Endothelial cell of umbilical vein (primary cell): ENCODE results near the gene CCDC93. TPM values are rescaled to one million over a fixed set of nuclear protein-coding genes. Genes with fewer than 3 reads are reported as not detected.

ENCODE experiments used
- BruUV-seq: library from RNA; stranded (reverse); fragments of 400-500 nt; replicated peaks from 2 replicates; lab custom pipeline; 2021; lab: Mats Ljungman, UMichigan
- CTCF ChIA-PET: fragments of 300-600, 350-600 bp; sonication (Branson Sonifier 250); formaldehyde crosslinking; loops from one replicate; lab custom pipeline; 2021; ENCODE audit warnings: antibody characterized with exemption, inconsistent platforms; lab: Charles Lee
- POLR2A ChIA-PET: fragments of 300-600, 350-600 bp; sonication (Branson Sonifier 250); formaldehyde crosslinking; loops from one replicate; lab custom pipeline; 2021; ENCODE audit warnings: antibody characterized with exemption, inconsistent platforms; lab: Charles Lee
- DNase-seq: peaks from one replicate; pipeline ENCODE4 v3.0.0-alpha.2; 2011; ENCODE audit warnings: low read depth, low spot score
- FAIRE-seq: peaks from 2 replicates; lab custom pipeline; 2011; peaks lifted over from hg19 to GRCh38; lab: Jason Lieb, UNC
- H2AFZ ChIP-seq: 2 replicates; pipeline ENCODE4 v1.6.0; 2012; ENCODE audit warnings: low read depth, low read length, control low read depth, inconsistent platforms
- H3K27ac ChIP-seq: 2 replicates; pipeline ENCODE4 v1.5.1; 2011; ENCODE audit warnings: low read depth, mild to moderate bottlenecking, control low read depth, low read length, moderate library complexity; ENCODE audit not compliant: insufficient read depth
- H3K27me3 ChIP-seq, 2 experiments: 2 replicates each; pipeline versions ENCODE4 v1.6.0 to v1.6.1; 2011; ENCODE audit warnings: low read length in 2 of 2, mixed read lengths in 1 of 2; ENCODE audit not compliant: control insufficient read depth in 2 of 2, insufficient read depth in 2 of 2
- H3K36me3 ChIP-seq, 2 experiments: 2 replicates in 1 of 2; 3 replicates in 1 of 2; pipeline ENCODE4 v1.5.1; 2011; ENCODE audit warnings: low read length in 2 of 2, mild to moderate bottlenecking in 1 of 2, moderate library complexity in 1 of 2; ENCODE audit not compliant: control insufficient read depth in 2 of 2, insufficient read depth in 2 of 2; ENCODE audit errors: extremely low read depth in 1 of 2
- H3K4me1 ChIP-seq: 3 replicates; pipeline ENCODE4 v1.5.1; 2011; ENCODE audit warnings: mild to moderate bottlenecking, low read length; ENCODE audit not compliant: control insufficient read depth, insufficient read depth; ENCODE audit errors: extremely low read depth
- H3K4me2 ChIP-seq: 2 replicates; pipeline ENCODE4 v1.6.1; 2011; ENCODE audit warnings: low read length, control low read depth, mixed read lengths; ENCODE audit not compliant: insufficient read depth
- H3K4me3 ChIP-seq, 3 experiments: fragments of 200-600 bp in 1 of 3; sonication (generic), shearing (Covaris generic) in 1 of 3; replicated peaks in 1 of 3; 2 replicates each; pipeline ENCODE4 v1.5.1; 2011 to 2016; ENCODE audit warnings: control low read depth in 3 of 3, low read length in 3 of 3, mild to moderate bottlenecking in 2 of 3, inconsistent platforms in 1 of 3, low read depth in 1 of 3, moderate library complexity in 1 of 3; ENCODE audit not compliant: insufficient read depth in 1 of 3
- H3K79me2 ChIP-seq: 2 replicates; pipeline ENCODE4 v1.6.0; 2012; ENCODE audit warnings: low read length, inconsistent platforms; ENCODE audit not compliant: control insufficient read depth, insufficient read depth
- H3K9ac ChIP-seq: replicated peaks from 2 replicates; pipeline ENCODE3; 2011; ENCODE audit warnings: low read length, control low read depth; ENCODE audit not compliant: insufficient read depth; ENCODE audit errors: extremely low read depth
- H3K9me1 ChIP-seq: replicated peaks from 3 replicates; pipeline ENCODE4 v1.6.0; 2011; ENCODE audit warnings: mild to moderate bottlenecking, low read length; ENCODE audit not compliant: control insufficient read depth, insufficient read depth; ENCODE audit errors: extremely low read depth
- H3K9me3 ChIP-seq: replicated peaks from 2 replicates; pipeline ENCODE4 v1.5.1; 2012; ENCODE audit warnings: low read length, inconsistent platforms; ENCODE audit not compliant: control insufficient read depth, insufficient read depth
- H4K20me1 ChIP-seq: replicated peaks from 2 replicates; pipeline ENCODE3; 2011; ENCODE audit warnings: mild to moderate bottlenecking, low read length; ENCODE audit not compliant: control insufficient read depth, insufficient read depth; ENCODE audit errors: extremely low read depth
- CTCF ChIP-seq, 2 donors: IDR thresholded peaks; 1 replicate in 1 of 2; 2 replicates in 1 of 2; pipeline ENCODE4 v1.5.1; 2011; ENCODE audit warnings: low read length in 2 of 2, mild to moderate bottlenecking in 2 of 2, moderate library complexity in 2 of 2, control low read depth in 1 of 2, inconsistent platforms in 1 of 2, low read depth in 1 of 2; ENCODE audit not compliant: insufficient read depth in 1 of 2; ENCODE audit errors: extremely low read depth in 1 of 2
- EZH2 ChIP-seq: IDR thresholded peaks from 2 replicates; pipeline ENCODE4 v1.6.1; 2012; ENCODE audit warnings: borderline replicate concordance, low read depth, mild to moderate bottlenecking, moderate library complexity, low read length, inconsistent platforms; ENCODE audit not compliant: severe bottlenecking
- FOS ChIP-seq: IDR thresholded peaks from 2 replicates; pipeline ENCODE4 v1.6.1; 2011; ENCODE audit warnings: mild to moderate bottlenecking, low read length, moderate library complexity, borderline replicate concordance; ENCODE audit not compliant: insufficient read depth
- GATA2 ChIP-seq: IDR thresholded peaks from 2 replicates; pipeline ENCODE4 v1.7.0; 2011; ENCODE audit warnings: low read depth, mild to moderate bottlenecking, moderate library complexity, mixed read lengths, low read length; ENCODE audit not compliant: insufficient read length, insufficient read depth
- MAX ChIP-seq: IDR thresholded peaks from 2 replicates; pipeline ENCODE4 v1.6.1; 2011; ENCODE audit not compliant: insufficient read depth, insufficient read length
- MYC ChIP-seq: IDR thresholded peaks from one replicate; pipeline ENCODE4 v1.6.1; 2011; ENCODE audit warnings: mild to moderate bottlenecking, low read depth, low read length
- POLR2A ChIP-seq: IDR thresholded peaks from 2 replicates; pipeline ENCODE4 v1.6.1; 2012; ENCODE audit warnings: low read depth, mild to moderate bottlenecking, control low read depth, low read length
- POLR2AphosphoS5 ChIP-seq: IDR thresholded peaks from 2 replicates; pipeline ENCODE4 v1.6.1; 2012; ENCODE audit warnings: low read depth, mild to moderate bottlenecking, control low read depth, low read length, moderate library complexity; ENCODE audit not compliant: insufficient read depth
- dilution Hi-C: fragments of 300-500 bp; cut with MboI; formaldehyde crosslinking; loops from one replicate; pipeline ENCODE4 v1.15.0; 2019; ENCODE audit warnings: low sequenced_read_pairs; ENCODE audit not compliant: extremely low pct_ligation_motif_present
- intact Hi-C: fragments of 100-400 bp; cut with micrococcal nuclease; formaldehyde crosslinking; loops from one replicate; pipeline ENCODE4 v1.10.0; 2022
- polyA plus RNA-seq, 4 experiments: library from polyadenylated mRNA; depleted of rRNA in 3 of 4; stranded (reverse) in 3 of 4; unstranded in 1 of 4; fragments of >200 nt; gene quantifications; 2 replicates each; pipeline versions ENCODE4 v1.2.1 to v1.2.3, GENCODE V29; 2011 to 2012; ENCODE audit warnings: missing spikeins in 1 of 4
- total RNA-seq: library from RNA; stranded (reverse); gene quantifications from 2 replicates; pipeline ENCODE4 v1.2.3, GENCODE V29; 2021

Gene CCDC93
- total and polyA plus RNA-seq, 2 donors (not counting 3 experiments of a cell fraction or from before 2014, with no cell fraction given) = 13.8 to 35.1 TPM

DNA sequence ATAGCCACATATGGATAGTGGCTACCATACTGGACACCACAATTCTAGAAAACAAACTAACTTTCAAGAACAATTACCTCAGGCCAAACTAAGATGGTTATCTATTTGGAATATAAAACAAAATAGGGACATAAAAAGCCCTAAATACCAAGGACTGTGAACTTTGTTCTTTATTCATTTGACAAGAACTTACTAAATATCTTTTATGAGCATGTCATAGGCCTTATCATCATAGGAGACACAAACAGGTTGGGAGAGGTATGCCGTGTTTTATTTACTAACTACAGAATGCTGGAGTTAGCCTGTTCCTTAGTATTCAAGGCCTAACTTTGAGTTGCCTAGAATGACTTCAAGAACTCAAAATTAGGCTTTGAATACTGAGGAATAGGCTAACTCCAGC is 32.1 kb downstream of the CCDC93 start:
- H3K79me2 ChIP-seq = peaks cover 11% of the 10 kb centered on the region
- H3K9ac ChIP-seq = no peak overlapping the region
- no peaks in the 10 kb centered on the region for H3K27me3 ChIP-seq
- no peak overlapping the region for H2AFZ ChIP-seq
- CTCF ChIA-PET = no interaction called here
- H3K9me3 ChIP-seq = no peaks in the 10 kb centered on the region
- no TSS peak for BruUV-seq
- POLR2A ChIA-PET = no interaction called here
- intact Hi-C loops (no loop called here), dilution Hi-C loops (no loop called here)
- H3K36me3 ChIP-seq = peaks cover 4 to 7% of the 10 kb centered on the region in 2 experiments
- no peaks in the 10 kb centered on the region for H3K9me1 ChIP-seq
- FAIRE-seq (no peak), DNase-seq (no peak)
- H3K4me1 ChIP-seq = peaks cover 13% of the 10 kb centered on the region
- peaks cover 2% of the 10 kb centered on the region for H4K20me1 ChIP-seq
- H3K27ac ChIP-seq = no peak overlapping the region
- H3K4me3 ChIP-seq = no peak overlapping the region
- no peak overlapping the region for H3K4me2 ChIP-seq
- TF ChIP-seq POLR2A = no peak
- TF ChIP-seq GATA2 = no peak
- no peak for TF ChIP-seq MYC
- no peak for TF ChIP-seq FOS
- no peak for TF ChIP-seq EZH2
- no peak for TF ChIP-seq POLR2AphosphoS5
- TF ChIP-seq CTCF (IDR thresholded peaks at IDR 0.05; ENCODE audit: extremely low read depth in 1 of 2, insufficient read depth in 1 of 2, low read depth in 1 of 2, low read length in 2 of 2) = no peak
- no peak for TF ChIP-seq MAX
